Measurements from ENCODE around the gene NTF4.
"Not testable (repeated sequence)": the region's sequence is repeated elsewhere in the genome, so short reads cannot be mapped to it uniquely, and the experiment has no call there.

DNA sequence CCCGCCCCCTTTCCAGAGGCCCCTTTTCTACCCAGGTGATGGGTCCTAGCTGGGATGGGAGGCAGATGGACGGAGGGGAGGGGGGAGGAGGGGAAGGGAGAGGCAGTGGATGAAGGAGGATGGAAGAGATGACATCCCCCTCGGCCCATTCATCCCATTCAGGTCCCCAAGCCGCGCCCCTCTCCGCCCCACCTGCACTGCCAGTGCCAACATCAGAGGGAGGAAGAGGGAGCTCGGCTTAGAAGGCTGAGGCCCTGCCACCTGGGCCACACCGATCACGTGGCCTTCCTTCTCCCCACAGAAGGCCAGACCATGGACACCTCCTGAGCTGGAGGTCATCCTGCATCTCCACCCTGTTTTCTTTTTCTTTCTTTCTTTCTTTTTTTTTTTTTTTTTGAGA lies 35.9 kb downstream of the NTF4 start:
- not testable (repeated sequence) for TF ChIP-seq EZH2 (IDR thresholded peaks at IDR 0.05; ENCODE audit: borderline replicate concordance, insufficient read depth, low read depth, low read length, poor library complexity, severe bottlenecking)
- TF ChIP-seq, protein P1, sequence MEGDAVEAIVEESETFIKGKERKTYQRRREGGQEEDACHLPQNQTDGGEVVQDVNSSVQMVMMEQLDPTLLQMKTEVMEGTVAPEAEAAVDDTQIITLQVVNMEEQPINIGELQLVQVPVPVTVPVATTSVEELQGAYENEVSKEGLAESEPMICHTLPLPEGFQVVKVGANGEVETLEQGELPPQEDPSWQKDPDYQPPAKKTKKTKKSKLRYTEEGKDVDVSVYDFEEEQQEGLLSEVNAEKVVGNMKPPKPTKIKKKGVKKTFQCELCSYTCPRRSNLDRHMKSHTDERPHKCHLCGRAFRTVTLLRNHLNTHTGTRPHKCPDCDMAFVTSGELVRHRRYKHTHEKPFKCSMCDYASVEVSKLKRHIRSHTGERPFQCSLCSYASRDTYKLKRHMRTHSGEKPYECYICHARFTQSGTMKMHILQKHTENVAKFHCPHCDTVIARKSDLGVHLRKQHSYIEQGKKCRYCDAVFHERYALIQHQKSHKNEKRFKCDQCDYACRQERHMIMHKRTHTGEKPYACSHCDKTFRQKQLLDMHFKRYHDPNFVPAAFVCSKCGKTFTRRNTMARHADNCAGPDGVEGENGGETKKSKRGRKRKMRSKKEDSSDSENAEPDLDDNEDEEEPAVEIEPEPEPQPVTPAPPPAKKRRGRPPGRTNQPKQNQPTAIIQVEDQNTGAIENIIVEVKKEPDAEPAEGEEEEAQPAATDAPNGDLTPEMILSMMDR (IDR thresholded peaks at IDR 0.05) = not testable (repeated sequence)

Data from B cell (primary cell).